H1 (cell line): ENCODE data around the gene SOHLH1. TPM values are rescaled to one million over a fixed set of nuclear protein-coding genes. Genes with fewer than 3 reads are reported as not detected.

Experiments used
- CTCF ChIA-PET: fragments of 300-600 bp; sonication (Branson Sonifier 250); formaldehyde crosslinking; loops from one replicate; lab custom pipeline; 2021; ENCODE audit not compliant: partially characterized antibody; lab: Charles Lee
- POLR2A ChIA-PET: fragments of 300-600 bp; sonication (Branson Sonifier 250); formaldehyde crosslinking; loops from one replicate; lab custom pipeline; 2021; ENCODE audit warnings: inconsistent platforms; ENCODE audit not compliant: partially characterized antibody; lab: Charles Lee
- DNase-seq, 2 experiments: peaks; one replicate each; pipeline versions ENCODE4 v3.0.0 to v3.0.0-alpha.2; 2010 to 2022; ENCODE audit warnings: low spot score in 2 of 2, low read depth in 1 of 2, mixed read lengths in 1 of 2
- FAIRE-seq: peaks from 2 replicates; lab custom pipeline; 2011; peaks lifted over from hg19 to GRCh38; lab: Jason Lieb, UNC
- H2AFZ ChIP-seq: 2 replicates; pipeline ENCODE4 v1.8.1; 2012; ENCODE audit warnings: low read length, inconsistent platforms
- H2AK5ac ChIP-seq: 2 replicates; pipeline ENCODE4 v1.6.1; 2013; ENCODE audit warnings: low read depth, low read length
- H2BK120ac ChIP-seq: replicated peaks from 2 replicates; pipeline ENCODE3; 2013; ENCODE audit warnings: low read depth, low read length, inconsistent platforms
- H2BK12ac ChIP-seq: 2 replicates; pipeline ENCODE4 v1.6.1; 2013; ENCODE audit warnings: low read depth, low read length
- H2BK15ac ChIP-seq: 2 replicates; pipeline ENCODE4 v1.6.1; 2013; ENCODE audit warnings: low read length
- H2BK20ac ChIP-seq: 2 replicates; pipeline ENCODE4 v1.6.1; 2013; ENCODE audit warnings: low read length
- H2BK5ac ChIP-seq: 2 replicates; pipeline ENCODE4 v1.6.1; 2013; ENCODE audit warnings: low read depth, low read length
- H3K14ac ChIP-seq: 2 replicates; pipeline ENCODE4 v1.6.1; 2013; ENCODE audit warnings: inconsistent platforms; ENCODE audit not compliant: insufficient read length
- H3K18ac ChIP-seq: 2 replicates; pipeline ENCODE4 v1.6.1; 2013; ENCODE audit warnings: low read length; ENCODE audit errors: extremely low read depth
- H3K23ac ChIP-seq: 2 replicates; pipeline ENCODE4 v1.6.1; 2013; ENCODE audit warnings: inconsistent platforms; ENCODE audit not compliant: insufficient read length
- H3K23me2 ChIP-seq: 2 replicates; pipeline ENCODE4 v1.6.1; 2013; ENCODE audit warnings: low read depth, low read length
- H3K27ac ChIP-seq: 2 replicates; pipeline ENCODE4 v1.6.1; 2011; ENCODE audit warnings: low read depth, low read length, inconsistent platforms
- H3K27me3 ChIP-seq, 4 experiments: replicated peaks in 1 of 4; 1 replicate in 1 of 4; 2 replicates in 3 of 4; pipeline versions ENCODE4 v1.6.1 to v1.8.1; 2011 to 2013; ENCODE audit warnings: low read length in 3 of 4, mild to moderate bottlenecking in 3 of 4, inconsistent platforms in 2 of 4, mixed read lengths in 2 of 4, moderate library complexity in 1 of 4; ENCODE audit not compliant: control insufficient read depth in 3 of 4, insufficient read depth in 3 of 4; ENCODE audit errors: extremely low read depth in 1 of 4
- H3K36me3 ChIP-seq, 4 experiments: 2 replicates each; pipeline versions ENCODE4 v1.6.1 to v1.8.1; 2011 to 2013; ENCODE audit warnings: mild to moderate bottlenecking in 4 of 4, low read length in 3 of 4, moderate library complexity in 2 of 4, control low read depth in 1 of 4, inconsistent platforms in 1 of 4; ENCODE audit not compliant: insufficient read depth in 4 of 4, control insufficient read depth in 2 of 4
- H3K4ac ChIP-seq: replicated peaks from 2 replicates; pipeline ENCODE3; 2013; ENCODE audit warnings: low read length, low read depth, mixed read lengths, inconsistent platforms; ENCODE audit not compliant: insufficient read length
- H3K4me1 ChIP-seq, 4 experiments: replicated peaks in 1 of 4; 1 replicate in 1 of 4; 2 replicates in 3 of 4; pipeline versions ENCODE4 v1.6.1 to v1.8.1; 2011 to 2013; ENCODE audit warnings: low read length in 3 of 4, inconsistent platforms in 2 of 4, mixed read lengths in 1 of 4; ENCODE audit not compliant: insufficient read depth in 4 of 4, control insufficient read depth in 3 of 4
- H3K4me2 ChIP-seq, 2 experiments: 2 replicates each; pipeline versions ENCODE4 v1.6.1 to v1.8.1; 2011 to 2013; ENCODE audit warnings: low read depth in 2 of 2, low read length in 2 of 2, control low read depth in 1 of 2, inconsistent platforms in 1 of 2, mild to moderate bottlenecking in 1 of 2; ENCODE audit not compliant: insufficient read depth in 1 of 2
- H3K4me3 ChIP-seq, 4 experiments: fragments of 200-600, 300-600 bp in 1 of 4; sonication (generic), shearing (Covaris generic), sonication (Bioruptor Twin) in 1 of 4; 2 replicates each; pipeline versions ENCODE4 v1.5.1 to v1.8.1; 2011 to 2016; ENCODE audit warnings: low read length in 4 of 4, low read depth in 3 of 4, control low read depth in 2 of 4, inconsistent platforms in 2 of 4, mild to moderate bottlenecking in 2 of 4, mixed read lengths in 1 of 4, moderate library complexity in 1 of 4; ENCODE audit not compliant: insufficient read depth in 2 of 4; ENCODE audit errors: extremely low read depth in 1 of 4
- H3K56ac ChIP-seq: replicated peaks from 2 replicates; pipeline ENCODE3; 2013; ENCODE audit warnings: low read depth, mild to moderate bottlenecking, mixed read lengths, low read length, inconsistent platforms; ENCODE audit not compliant: insufficient read length
- H3K79me1 ChIP-seq: 2 replicates; pipeline ENCODE4 v1.6.1; 2013; ENCODE audit warnings: low read depth, low read length, control low read depth
- H3K79me2 ChIP-seq, 2 experiments: 2 replicates each; pipeline versions ENCODE4 v1.6.1 to v1.8.1; 2012 to 2013; ENCODE audit warnings: low read length in 2 of 2, mild to moderate bottlenecking in 2 of 2, inconsistent platforms in 1 of 2; ENCODE audit not compliant: insufficient read depth in 2 of 2, control insufficient read depth in 1 of 2
- H3K9ac ChIP-seq, 4 experiments: replicated peaks in 1 of 4; 1 replicate in 1 of 4; 2 replicates in 3 of 4; pipeline versions ENCODE4 v1.6.1 to v1.8.1; 2011 to 2013; ENCODE audit warnings: low read depth in 3 of 4, low read length in 3 of 4, control low read depth in 2 of 4, mild to moderate bottlenecking in 2 of 4, moderate library complexity in 2 of 4, inconsistent platforms in 1 of 4; ENCODE audit errors: extremely low read depth in 1 of 4
- H3K9me3 ChIP-seq, 2 experiments: 2 replicates each; pipeline versions ENCODE4 v1.6.1 to v1.8.1; 2012 to 2013; ENCODE audit warnings: mild to moderate bottlenecking in 2 of 2, moderate library complexity in 2 of 2, control low read depth in 1 of 2, inconsistent platforms in 1 of 2, low read depth in 1 of 2, low read length in 1 of 2, mixed read lengths in 1 of 2; ENCODE audit not compliant: insufficient read depth in 2 of 2
- H4K20me1 ChIP-seq, 2 experiments: replicated peaks in 1 of 2; 2 replicates each; pipeline versions ENCODE3 to v1.8.1; 2011 to 2013; ENCODE audit warnings: inconsistent platforms in 2 of 2, low read length in 2 of 2, mild to moderate bottlenecking in 1 of 2; ENCODE audit not compliant: insufficient read depth in 2 of 2, control insufficient read depth in 1 of 2
- H4K5ac ChIP-seq: 2 replicates; pipeline ENCODE4 v1.6.1; 2013; ENCODE audit warnings: low read length, low read depth, mixed read lengths, inconsistent platforms; ENCODE audit not compliant: insufficient read length
- H4K8ac ChIP-seq: 2 replicates; pipeline ENCODE4 v1.8.0; 2013; ENCODE audit warnings: mild to moderate bottlenecking, moderate library complexity, low read length, inconsistent platforms; ENCODE audit not compliant: insufficient read depth; ENCODE audit errors: extremely low read depth
- H4K91ac ChIP-seq: replicated peaks from 2 replicates; pipeline ENCODE3; 2013; ENCODE audit warnings: low read length, mixed read lengths, inconsistent platforms; ENCODE audit not compliant: insufficient read length
- MAFK ChIP-seq: IDR thresholded peaks from 2 replicates; pipeline ENCODE4 v1.6.1; 2012; ENCODE audit warnings: low read depth, mild to moderate bottlenecking, improper control_type of control experiment, low read length
- POLR2AphosphoS5 ChIP-seq: IDR thresholded peaks from 2 replicates; pipeline ENCODE4 v1.6.1; 2011; ENCODE audit warnings: low read depth, low read length
- TEAD4 ChIP-seq: IDR thresholded peaks from 2 replicates; pipeline ENCODE4 v1.6.1; 2012; ENCODE audit warnings: low read depth, low read length, inconsistent platforms, mixed read lengths
- WGBS, 2 experiments: shearing (Covaris generic) in 1 of 2; methylation state at CpG; one replicate each; pipeline versions ENCODE4 v1.1.6 to v1.1.7; 2013 to 2015; ENCODE audit warnings: low lambda C conversion rate in 2 of 2, mixed read lengths in 2 of 2, inconsistent platforms in 1 of 2, low coverage in 1 of 2, missing lambda C conversion rate in 1 of 2; ENCODE audit not compliant: insufficient replicate concordance in 2 of 2, insufficient coverage in 1 of 2, insufficient read length in 1 of 2; ENCODE audit errors: extremely low coverage in 1 of 2, missing lambda C conversion rate in 1 of 2; 5-methylcytosine and 5-hydroxymethylcytosine counted together
- polyA plus RNA-seq, 7 experiments: library from polyadenylated mRNA; depleted of rRNA in 3 of 7; stranded (reverse) in 5 of 7; unstranded in 2 of 7; fragments of >200 nt in 5 of 7; fragments of 200-250 nt in 2 of 7; gene quantifications; 1 replicate in 5 of 7; 2 replicates in 1 of 7; 4 replicates in 1 of 7; pipeline versions ENCODE4 v1.2.1 to v1.2.3, GENCODE V29; 2011 to 2013; ENCODE audit warnings: missing spikeins in 2 of 7, mixed read lengths in 2 of 7
- total RNA-seq: library from RNA; stranded (reverse); fragmentation: NEBNext Ultra II Directional; extraction: Animal tissue kit (Norgen Biotek cat#: 25700); gene quantifications from 2 replicates; pipeline ENCODE4 v1.2.1, GENCODE V29; 2021

SOHLH1 gene
- total and polyA plus RNA-seq, 2 of the 8 experiments (the other 6 are each of a cell fraction or from before 2014, with no cell fraction given) = 0.11 TPM; not detected in 1

GRCh38 chr9:135674977-135675376 lies 24.3 kb downstream of the SOHLH1 start:
- no peak overlapping the region for H3K14ac ChIP-seq
- FAIRE-seq (no peak), DNase-seq (no peak)
- H3K4me2 ChIP-seq = no peak overlapping the region
- no peak overlapping the region for H2BK20ac ChIP-seq
- H3K18ac ChIP-seq = no peak overlapping the region
- no peaks in the 10 kb centered on the region for H4K20me1 ChIP-seq
- H2AFZ ChIP-seq = no peak overlapping the region
- H3K23ac ChIP-seq = no peak overlapping the region
- no peak overlapping the region for H4K5ac ChIP-seq
- POLR2A ChIA-PET = interaction anchor here (1.6 kb wide), 1 partner anchor 26 kb away, joined by 3 read pairs; no protein-coding TSS in a partner anchor
- no peak overlapping the region for H2BK5ac ChIP-seq
- H2AK5ac ChIP-seq = no peak overlapping the region
- H2BK15ac ChIP-seq = no peak overlapping the region
- no peaks in the 10 kb centered on the region for H3K79me1 ChIP-seq
- H2BK120ac ChIP-seq = no peak overlapping the region
- H3K4ac ChIP-seq = no peak overlapping the region
- H3K9me3 ChIP-seq = peaks cover 0 to 4% of the 10 kb centered on the region in 2 experiments; a peak in 1 of 4 replicates
- no peak overlapping the region for H4K8ac ChIP-seq
- TF ChIP-seq MAFK (no peak), POLR2AphosphoS5 (no peak), TEAD4 (no peak)
- no peak overlapping the region for H4K91ac ChIP-seq
- H3K27ac ChIP-seq = no peak overlapping the region
- CTCF ChIA-PET = no interaction called here
- no peaks in the 10 kb centered on the region for H3K27me3 ChIP-seq
- peaks cover 0 to 7% (median 2%) of the 10 kb centered on the region in 4 experiments; a peak in 3 of 7 replicates for H3K4me1 ChIP-seq
- H3K9ac ChIP-seq = no peak overlapping the region
- WGBS, 2 experiments = 93% methylated on average over 10 of the region's 10 CpGs; no CpG with 5 or more reads in 1 of the 2 experiments
- no peak overlapping the region for H3K4me3 ChIP-seq
- no peaks in the 10 kb centered on the region for H3K23me2 ChIP-seq
- H2BK12ac ChIP-seq = peak overlapping the region; percentile 50; the same call in 1 of the 2 replicates
- H3K79me2 ChIP-seq = no peaks in the 10 kb centered on the region
- no peaks in the 10 kb centered on the region for H3K36me3 ChIP-seq
- H3K56ac ChIP-seq = no peak overlapping the region
